Smooth muscle cell (in vitro differentiated cells): ENCODE data around the gene SEL1L. TPM values are rescaled to one million over a fixed set of nuclear protein-coding genes. Genes with fewer than 3 reads are reported as not detected.

ENCODE experiments used
- DNase-seq: peaks from one replicate; lab custom pipeline; 2025; ENCODE audit not compliant: unreplicated experiment; lab: John Stamatoyannopoulos, UW
- H2AFZ ChIP-seq: fragments of 200-600 bp; sonication (generic); 2 replicates; pipeline ENCODE4 v1.6.0; 2016; ENCODE audit warnings: antibody characterized with exemption, low read depth, mild to moderate bottlenecking
- H3F3A ChIP-seq: fragments of 200-600 bp; sonication (generic); 2 replicates; pipeline ENCODE4 v1.6.0; 2017; ENCODE audit warnings: antibody characterized with exemption, low read depth
- H3K27ac ChIP-seq: fragments of 200-600 bp; sonication (generic); 2 replicates; pipeline ENCODE4 v1.5.1; 2016; ENCODE audit warnings: low read depth, mild to moderate bottlenecking
- H3K27me3 ChIP-seq: fragments of 200-600 bp; sonication (generic); 2 replicates; pipeline ENCODE4 v1.6.1; 2016; ENCODE audit warnings: low read depth, mild to moderate bottlenecking
- H3K36me3 ChIP-seq: fragments of 200-600 bp; sonication (generic); 2 replicates; pipeline ENCODE4 v1.5.1; 2016; ENCODE audit warnings: low read depth
- H3K4me1 ChIP-seq: fragments of 200-600 bp; sonication (generic); 2 replicates; pipeline ENCODE4 v1.5.1; 2016; ENCODE audit warnings: low read depth
- H3K4me2 ChIP-seq: fragments of 200-600 bp; sonication (generic); 2 replicates; pipeline ENCODE4 v1.6.0; 2016; ENCODE audit warnings: mild to moderate bottlenecking
- H3K4me3 ChIP-seq: fragments of 200-600 bp; sonication (generic); 2 replicates; pipeline ENCODE4 v1.5.1; 2016; ENCODE audit warnings: mild to moderate bottlenecking
- H3K79me2 ChIP-seq: fragments of 200-600 bp; sonication (generic); 2 replicates; pipeline ENCODE4 v1.6.0; 2016; ENCODE audit warnings: low read depth, mild to moderate bottlenecking
- H3K9ac ChIP-seq: fragments of 200-600 bp; sonication (generic); 2 replicates; pipeline ENCODE4 v1.6.0; 2016; ENCODE audit warnings: low read depth
- H3K9me3 ChIP-seq: fragments of 200-600 bp; sonication (generic); replicated peaks from 2 replicates; pipeline ENCODE4 v1.5.1; 2016; ENCODE audit warnings: low read depth
- H4K20me1 ChIP-seq: fragments of 200-600 bp; sonication (generic); 2 replicates; pipeline ENCODE4 v1.6.0; 2016; ENCODE audit warnings: low read depth
- CTCF ChIP-seq: fragments of 200-600 bp; sonication (generic); IDR thresholded peaks from 2 replicates; pipeline ENCODE4 v1.5.1; 2017; ENCODE audit warnings: borderline replicate concordance, mild to moderate bottlenecking, antibody characterized with exemption; ENCODE audit not compliant: insufficient read depth, poor library complexity, severe bottlenecking
- WGBS: methylation state at CpG from one replicate; pipeline ENCODE4 v1.1.7; 2016; ENCODE audit warnings: low lambda C conversion rate; 5-methylcytosine and 5-hydroxymethylcytosine counted together
- polyA plus RNA-seq: library from polyadenylated mRNA; unstranded; fragments of >200 nt; fragmentation: Nextera tagmentation; extraction: Ambion mirVana; gene quantifications from 2 replicates; pipeline ENCODE4 v1.2.1, GENCODE V29; 2016
- total RNA-seq: library from RNA; depleted of rRNA; stranded (reverse); fragments of >200 nt; gene quantifications from 2 replicates; pipeline ENCODE4 v1.2.3, GENCODE V29; 2014

The SEL1L gene
- total and polyA plus RNA-seq, 2 experiments from 2014 or later, result 36.8 to 78.8 TPM

- Histone ChIP-seq H3K79me2 (no peaks in the 10 kb centered on the region), H3K4me1 (no peaks in the 10 kb centered on the region), H3K36me3 (peaks cover 11% of the 10 kb centered on the region), H3F3A (no peaks in the 10 kb centered on the region), H3K27me3 (no peaks in the 10 kb centered on the region), H3K9me3 (no peaks in the 10 kb centered on the region), H2AFZ (no peak overlapping the region), H3K4me3 (no peak overlapping the region), H3K9ac (no peak overlapping the region), H4K20me1 (no peaks in the 10 kb centered on the region), H3K27ac (no peak overlapping the region), H3K4me2 (no peak overlapping the region)
- DNase-seq, result no peak
- 98% methylated on average over 5 of the region's 5 CpGs for WGBS
- no peak for TF ChIP-seq CTCF
Observed at GRCh38 chr14:81474685-81475324, 58.8 kb downstream of the SEL1L start.

GRCh38 chr14:81474148-81474492 is 59.5 kb downstream of the SEL1L start:
- WGBS, result 96% methylated on average over 2 of the region's 2 CpGs
- no peaks in the 10 kb centered on the region for H3K79me2 ChIP-seq
- H3K4me3 ChIP-seq, result no peak overlapping the region
- no peaks in the 10 kb centered on the region for H3K4me1 ChIP-seq
- no peak overlapping the region for H3K27ac ChIP-seq
- H3K27me3 ChIP-seq, result no peaks in the 10 kb centered on the region
- no peak for DNase-seq
- no peak overlapping the region for H3K9ac ChIP-seq
- H3K4me2 ChIP-seq, result no peak overlapping the region
- H4K20me1 ChIP-seq, result no peaks in the 10 kb centered on the region
- peaks cover 7% of the 10 kb centered on the region for H3K36me3 ChIP-seq
- H3F3A ChIP-seq, result no peaks in the 10 kb centered on the region
- no peak overlapping the region for H2AFZ ChIP-seq
- no peaks in the 10 kb centered on the region for H3K9me3 ChIP-seq
- no peak for TF ChIP-seq CTCF

- 99% methylated on average over 3 of the region's 3 CpGs for WGBS
- TF ChIP-seq CTCF, result no peak
- H3K9me3 ChIP-seq, result no peaks in the 10 kb centered on the region
- no peak overlapping the region for H3K9ac ChIP-seq
- DNase-seq, result no peak
- no peaks in the 10 kb centered on the region for H3K79me2 ChIP-seq
- no peak overlapping the region for H3K27ac ChIP-seq
- no peaks in the 10 kb centered on the region for H3K27me3 ChIP-seq
- H3F3A ChIP-seq, result no peaks in the 10 kb centered on the region
- no peak overlapping the region for H2AFZ ChIP-seq
- no peaks in the 10 kb centered on the region for H4K20me1 ChIP-seq
- no peak overlapping the region for H3K4me2 ChIP-seq
- H3K4me3 ChIP-seq, result no peak overlapping the region
- H3K4me1 ChIP-seq, result no peaks in the 10 kb centered on the region
- H3K36me3 ChIP-seq, result peaks cover 7% of the 10 kb centered on the region
Observed at GRCh38 chr14:81473456-81474147, 60.1 kb downstream of the SEL1L start.
